ENCODE results near the gene ZNF583.

- TF ChIP-seq CTCF (IDR thresholded peaks at IDR 0.05; ENCODE audit: low read depth, low read length) (no peak), EZH2phosphoT487 (IDR thresholded peaks at IDR 0.05; ENCODE audit: low read depth) (no peak)
Observed at GRCh38 chr19:56367829-56368711, 36.1 kb upstream of the ZNF583 start.

All from OCI-LY3 (cell line).